NCI-H146 (cell line): ENCODE measurements around the gene RABGAP1L.

Source experiments
- DNase-seq: peaks from one replicate; lab custom pipeline; 2025; lab: John Stamatoyannopoulos, UW

Gene RABGAP1L

DNA sequence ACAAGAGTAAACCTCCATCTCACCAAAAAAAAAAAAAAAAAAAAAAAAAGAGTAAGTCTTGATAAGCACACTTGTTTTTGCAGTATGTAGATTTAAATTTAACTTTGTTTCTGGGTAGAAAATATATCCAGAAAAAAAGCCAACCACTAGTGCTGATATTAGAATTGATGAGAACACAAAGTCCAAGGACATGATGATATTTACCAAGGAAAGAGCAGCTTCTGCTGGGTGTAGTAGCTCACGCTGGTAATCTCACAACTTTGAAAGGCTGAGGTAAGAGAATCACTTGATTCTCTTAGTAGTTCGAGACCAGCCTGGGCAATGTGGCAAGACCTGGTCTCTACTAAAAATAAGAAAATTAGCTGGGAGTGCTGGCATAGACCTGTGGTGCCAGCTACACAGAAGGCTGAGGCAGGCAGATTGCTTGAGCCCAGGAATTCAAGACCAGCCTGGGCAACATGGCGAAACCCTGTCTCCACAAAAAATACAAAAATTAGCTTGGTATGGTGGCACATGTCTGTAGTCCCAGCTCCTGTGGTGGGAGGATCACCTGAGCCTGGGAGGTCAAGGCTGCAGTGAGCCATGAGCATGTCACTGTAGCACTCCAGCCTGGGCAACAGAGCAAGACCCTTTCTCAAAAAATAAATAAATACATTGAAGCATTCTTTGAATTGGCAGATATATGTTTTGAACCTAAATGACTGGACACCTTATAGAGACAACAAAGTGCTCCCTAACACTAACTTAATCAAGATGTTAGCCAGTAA lies 776.8 kb downstream of the RABGAP1L start:
- DNase-seq = no peak

GRCh38 chr1:174938281-174939007 lies 779.1 kb downstream of the RABGAP1L start:
- DNase-seq = no peak

DNA sequence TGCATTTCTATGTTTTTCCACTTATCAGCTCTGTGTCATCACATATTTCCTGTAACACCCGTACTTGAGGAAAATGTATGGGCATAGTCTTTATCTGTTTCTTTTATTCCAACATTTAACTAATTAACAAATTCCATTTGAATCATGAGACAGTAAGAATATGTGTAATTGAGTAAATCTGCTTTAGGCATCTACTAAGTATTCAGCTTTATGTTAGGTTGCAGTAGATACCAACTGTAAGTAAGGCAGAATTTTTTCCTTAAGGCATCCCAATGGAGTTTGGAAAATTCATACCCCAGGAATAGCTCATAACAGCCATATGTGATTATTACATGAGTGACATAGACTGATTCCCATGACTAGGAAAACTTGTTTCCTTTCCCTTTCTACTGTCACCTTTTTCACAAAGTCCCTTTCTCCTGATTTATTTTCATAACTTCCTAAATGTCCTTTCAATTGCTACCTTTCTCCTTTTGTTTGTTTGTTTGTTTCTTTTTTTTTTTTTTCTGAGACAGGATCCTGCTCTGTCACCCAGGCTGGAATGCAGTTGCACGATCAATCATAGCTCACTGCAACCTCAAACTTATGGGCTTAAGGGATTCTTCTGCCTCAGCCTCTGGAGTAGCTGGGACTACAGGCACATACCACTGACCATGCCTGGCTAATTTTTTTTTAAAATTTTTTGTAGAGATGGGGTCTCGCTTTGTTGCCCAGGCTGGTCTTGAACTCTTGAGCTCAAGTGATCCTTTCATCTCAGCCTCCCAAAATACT lies 780.6 kb downstream of the RABGAP1L start:
- no peak for DNase-seq

DNA sequence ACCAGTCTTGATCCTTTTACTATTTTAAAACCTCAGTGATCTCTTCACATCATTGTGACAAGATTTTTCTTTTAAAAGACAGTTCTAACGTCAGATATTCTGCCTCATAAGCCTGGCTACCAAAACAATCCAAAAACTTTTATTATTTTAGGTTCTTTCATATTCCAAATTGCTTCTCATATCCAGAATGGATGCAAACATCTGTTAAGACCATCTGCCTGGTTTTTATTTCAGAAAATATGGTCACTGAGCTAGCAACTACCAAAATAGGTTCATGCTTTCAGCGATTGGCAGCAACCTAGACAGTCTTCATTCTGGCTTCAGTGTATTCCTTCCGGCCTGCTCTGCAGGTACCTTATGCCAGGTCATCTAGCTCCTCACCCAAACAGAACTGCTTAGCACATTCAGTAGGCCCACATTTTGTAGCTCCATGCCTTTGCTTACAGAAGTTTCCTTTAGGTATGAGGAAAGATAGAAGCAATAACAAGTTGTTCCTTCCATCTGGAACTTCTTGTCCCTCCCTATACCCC lies 781.4 kb downstream of the RABGAP1L start:
- no peak for DNase-seq

DNA sequence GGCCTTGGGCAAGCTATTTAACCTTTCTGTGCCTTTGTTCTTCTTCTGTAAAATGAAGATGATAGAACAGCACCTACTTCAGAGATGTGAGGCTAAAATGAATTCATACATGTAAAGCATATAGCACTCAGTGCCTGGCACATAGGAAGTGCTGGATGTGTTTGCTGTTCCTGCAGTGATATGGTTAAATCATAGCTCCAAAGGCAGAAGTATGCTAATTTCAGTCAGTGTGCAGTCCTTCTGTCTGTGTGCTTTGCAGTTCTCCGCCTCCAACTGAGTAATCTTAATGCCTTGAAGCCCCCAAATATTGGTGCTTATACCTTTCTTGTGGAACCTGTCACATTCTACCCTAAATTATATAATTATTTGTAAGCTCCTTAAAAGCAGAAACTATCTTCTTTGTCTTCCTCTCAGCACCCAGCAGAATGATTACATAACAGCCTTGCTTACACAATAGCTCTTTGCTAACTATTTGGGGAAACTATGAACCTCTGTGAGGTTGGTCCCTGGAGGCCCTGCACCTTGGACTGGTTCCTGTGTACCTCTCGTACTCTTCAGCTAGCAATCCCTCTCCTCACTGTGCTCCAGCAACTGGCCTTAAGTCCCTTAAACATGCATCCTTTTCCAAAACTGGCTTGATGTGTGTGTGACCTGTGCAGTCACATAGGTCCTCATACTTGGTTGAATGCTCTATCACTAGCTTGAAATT lies 783.4 kb downstream of the RABGAP1L start:
- DNase-seq = no peak

- DNase-seq = no peak
These were observed 786.7 kb downstream of the RABGAP1L start for GRCh38 chr1:174946031-174946430.

DNA sequence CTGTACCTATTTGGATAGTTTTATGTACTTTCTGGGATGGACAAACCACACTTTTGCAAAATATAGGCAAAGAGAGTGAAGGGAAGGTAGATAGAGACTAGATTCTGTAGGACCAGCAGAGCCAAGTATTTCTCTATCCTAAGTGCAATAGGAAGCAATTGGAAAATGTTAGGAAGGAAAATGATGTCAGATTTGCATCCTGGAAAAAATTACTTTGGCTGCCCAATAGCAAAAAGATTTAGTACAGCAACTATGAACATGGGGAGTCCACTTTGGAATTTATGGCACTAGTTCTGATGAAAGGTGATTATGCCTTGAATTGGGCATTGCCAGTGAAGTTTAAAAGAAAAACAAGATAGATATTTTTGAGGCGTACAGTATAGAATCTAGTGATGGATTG lies 789.7 kb downstream of the RABGAP1L start:
- no peak for DNase-seq

GRCh38 chr1:174949645-174950044 lies 790.3 kb downstream of the RABGAP1L start:
- DNase-seq = no peak

GRCh38 chr1:174953285-174954072 lies 794.2 kb downstream of the RABGAP1L start:
- peak; percentile 60 for DNase-seq

GRCh38 chr1:174954073-174954460 lies 794.7 kb downstream of the RABGAP1L start:
- peak; percentile 88 for DNase-seq

DNA sequence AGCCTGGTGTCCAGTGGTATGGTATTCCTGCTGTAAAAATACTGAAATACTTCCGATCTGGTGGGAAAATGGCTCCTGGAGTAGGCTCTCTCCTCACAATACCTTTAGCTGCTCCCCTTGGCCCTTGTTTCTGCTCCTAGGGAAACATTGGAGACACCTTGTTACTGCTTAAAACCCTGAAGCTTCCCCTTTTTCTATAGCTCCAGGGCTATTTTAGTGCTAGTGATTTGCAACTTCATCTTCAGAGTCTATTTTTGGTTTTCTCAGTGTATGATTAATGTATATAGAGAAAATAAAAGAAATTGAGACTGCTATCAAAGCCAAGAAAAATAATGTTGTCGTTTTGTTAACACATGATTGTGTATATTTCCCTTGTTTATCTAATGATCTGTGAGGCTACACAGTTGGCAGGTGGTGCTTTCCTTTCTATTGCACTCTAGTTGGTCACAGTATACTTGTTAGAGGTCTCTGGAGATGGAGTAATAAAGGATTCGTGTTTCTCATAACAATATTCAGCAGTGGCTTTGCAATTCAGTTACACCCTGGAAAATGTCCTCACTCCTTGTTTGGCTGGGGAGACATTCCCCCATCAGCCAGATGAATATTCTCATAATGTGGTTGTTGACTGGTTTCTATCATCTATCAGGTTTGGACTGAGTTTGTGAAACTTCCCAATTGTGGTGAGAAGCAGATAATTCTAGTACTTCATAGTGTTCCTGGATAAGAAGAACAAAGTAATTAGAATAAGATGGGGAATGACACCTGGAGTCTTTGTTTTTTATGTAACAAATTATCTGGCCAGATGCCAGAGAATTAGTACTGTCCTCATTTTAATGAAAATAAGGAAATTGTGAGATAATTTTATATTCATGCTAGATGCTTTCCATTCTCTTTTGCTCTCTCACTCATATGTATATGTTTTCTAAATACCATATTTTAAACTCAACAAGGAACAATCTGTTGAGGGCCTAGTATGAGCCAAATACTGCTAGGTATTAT lies 795.6 kb downstream of the RABGAP1L start:
- peak; percentile 28 for DNase-seq

DNA sequence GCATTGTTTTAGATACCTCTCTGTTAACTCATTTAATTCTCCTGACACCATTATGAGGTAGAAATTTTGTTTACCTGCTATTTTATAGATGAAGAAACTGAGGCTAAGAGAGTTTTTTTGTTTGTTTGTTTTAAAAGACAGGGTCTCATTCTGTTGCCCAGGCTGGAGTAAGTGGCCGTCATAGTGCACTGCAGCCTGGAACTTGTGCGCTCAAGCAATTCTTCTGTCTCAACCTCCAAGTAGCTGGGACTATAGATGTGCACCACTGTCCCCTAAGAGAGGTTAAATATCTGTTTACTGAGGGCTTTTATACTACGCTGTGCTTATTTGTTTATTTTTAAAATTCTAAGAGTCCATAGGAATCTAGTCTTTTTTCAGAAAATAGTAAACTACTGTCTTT lies 796.8 kb downstream of the RABGAP1L start:
- DNase-seq = no peak

DNA sequence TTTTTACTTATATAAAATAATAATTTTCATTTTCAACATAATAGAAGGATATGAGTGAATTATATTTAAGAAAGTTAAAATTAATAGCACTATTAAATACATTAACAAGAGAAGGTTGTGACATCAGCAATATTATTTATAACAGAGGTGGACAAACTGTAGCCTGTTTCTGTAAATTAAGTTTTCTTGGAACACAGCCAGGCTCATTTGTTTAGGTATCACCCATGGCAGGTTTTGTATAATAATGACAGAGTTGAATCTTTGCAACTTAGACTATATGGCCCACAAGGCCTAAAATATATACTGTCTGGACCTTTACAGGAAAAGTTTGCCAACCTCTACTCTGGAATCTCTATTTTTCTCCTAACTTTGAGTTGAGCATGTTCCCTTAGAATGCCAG lies 797.7 kb downstream of the RABGAP1L start:
- DNase-seq = no peak

DNA sequence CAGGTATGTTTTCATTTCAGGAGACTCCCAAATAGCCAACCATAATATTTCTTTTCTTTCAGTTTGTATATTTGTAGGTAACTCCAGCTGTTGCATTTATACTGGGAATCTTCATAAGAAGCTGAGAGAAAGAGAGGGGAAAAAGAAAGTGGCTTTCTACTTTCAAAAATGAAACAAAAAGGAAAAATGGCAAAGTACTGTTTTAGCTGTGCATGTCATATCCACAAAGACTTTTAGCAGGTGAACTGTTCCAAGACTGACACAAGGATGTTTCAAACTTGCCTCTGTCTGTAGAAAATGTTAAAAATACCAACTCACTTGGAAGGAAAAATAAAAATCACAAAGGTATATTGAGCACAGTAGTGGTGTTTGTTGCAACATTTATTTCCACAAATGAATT lies 798.5 kb downstream of the RABGAP1L start:
- no peak for DNase-seq

DNA sequence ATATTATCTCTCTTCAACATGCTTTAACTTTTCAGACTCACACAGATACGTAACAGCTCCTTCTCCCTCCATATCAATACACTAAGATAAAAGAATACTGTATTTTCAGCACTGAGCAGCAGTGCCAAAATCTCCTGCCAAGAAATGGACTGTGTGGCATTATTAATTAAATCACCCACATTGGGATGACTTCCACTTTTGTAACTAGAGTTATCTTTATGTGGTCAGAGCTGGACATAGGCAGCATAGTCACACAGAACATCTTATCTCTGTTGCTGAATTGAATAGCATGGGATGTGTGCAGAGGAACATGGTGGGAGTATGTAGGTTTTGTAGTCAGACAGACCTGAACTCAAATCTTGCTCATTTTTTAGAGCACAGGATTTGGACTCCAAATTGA lies 799.1 kb downstream of the RABGAP1L start:
- DNase-seq = no peak

- DNase-seq = no peak
These were observed 801.0 kb downstream of the RABGAP1L start for GRCh38 chr1:174960362-174960761.

DNA sequence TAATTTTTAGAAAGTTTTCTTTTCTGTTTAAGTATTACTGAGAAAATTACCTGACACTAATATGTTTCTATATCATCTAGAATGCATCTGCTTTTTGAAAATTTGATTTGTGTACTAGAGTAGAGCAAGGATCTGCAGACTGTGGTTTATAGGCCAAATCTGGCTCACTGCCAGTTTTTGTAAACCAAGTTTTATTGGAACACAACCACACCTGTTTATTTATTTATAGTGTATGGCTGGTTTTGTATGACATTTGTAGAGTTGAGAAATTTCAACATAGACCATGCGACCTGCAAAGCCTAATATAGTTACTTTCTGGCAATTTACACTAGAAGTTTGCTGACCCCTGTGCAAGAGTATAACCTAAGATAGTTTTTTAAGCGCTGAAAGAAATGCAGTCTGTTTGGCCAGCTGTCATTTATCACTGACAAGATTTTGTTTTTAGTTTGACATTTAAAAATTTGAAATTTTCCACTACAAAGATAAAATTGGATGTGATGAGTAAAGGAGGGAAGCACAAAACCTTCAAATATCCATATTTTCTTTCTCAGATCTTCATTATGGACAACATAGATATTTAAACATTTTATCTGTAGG lies 804.3 kb downstream of the RABGAP1L start:
- DNase-seq = no peak

- DNase-seq = no peak
These were observed 805.1 kb downstream of the RABGAP1L start for GRCh38 chr1:174964261-174964971.

DNA sequence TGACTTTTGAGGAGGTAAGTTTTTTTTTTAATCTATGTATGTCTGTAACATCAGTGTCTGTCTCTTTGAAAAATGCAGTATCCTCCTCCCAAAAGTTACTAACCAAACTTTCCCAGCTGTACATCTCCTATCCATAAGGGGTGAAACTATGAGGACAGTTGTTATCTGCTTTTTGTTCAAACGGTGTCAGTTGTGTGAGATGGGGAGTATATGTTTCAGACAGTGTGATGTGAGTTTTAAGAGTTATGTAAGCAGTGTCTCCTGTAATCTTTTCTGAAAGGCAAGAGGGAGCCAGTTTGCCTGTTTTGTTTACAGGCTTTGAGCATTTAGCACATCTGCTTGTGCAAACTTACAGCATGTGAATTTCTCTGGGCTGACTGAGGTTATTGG lies 805.6 kb downstream of the RABGAP1L start:
- DNase-seq = no peak
